K562 (cell line): ENCODE measurements around the gene CD79A. TPM values are rescaled to one million over a fixed set of nuclear protein-coding genes. Genes with fewer than 3 reads are reported as not detected.

Experiments used
- ARID1B ChIP-seq: fragments of 450-650 bp; IDR thresholded peaks from 2 replicates; pipeline ENCODE4 v1.6.1; 2016; ENCODE audit warnings: antibody characterized with exemption, mild to moderate bottlenecking, inconsistent platforms
- BCL6 ChIP-seq: fragments of 250-450 bp; sonication (Bioruptor Pico); IDR thresholded peaks from 2 replicates; pipeline ENCODE4 v1.4.0; 2020
- CBX2 ChIP-seq: fragments of 200-600 bp; sonication (generic); IDR thresholded peaks from one replicate; pipeline ENCODE4 v1.6.1; 2012; ENCODE audit warnings: mild to moderate bottlenecking, low read length, inconsistent platforms; ENCODE audit not compliant: insufficient read depth, poor library complexity, severe bottlenecking
- HDAC3 ChIP-seq: fragments of 450-650 bp; IDR thresholded peaks from 2 replicates; pipeline ENCODE4 v1.6.1; 2018; ENCODE audit warnings: borderline replicate concordance, mild to moderate bottlenecking, moderate library complexity; ENCODE audit not compliant: partially characterized antibody
- HNRNPUL1 ChIP-seq: fragments of 200-400 bp; formaldehyde crosslinking; IDR thresholded peaks from 2 replicates; pipeline ENCODE4 v1.6.1; 2017; ENCODE audit warnings: low read length
- JUNB ChIP-seq: fragments of 450-650 bp; formaldehyde crosslinking; conservative IDR thresholded peaks from 2 replicates; pipeline ENCODE4 v1.4.0; 2020; ENCODE audit warnings: mild to moderate bottlenecking
- JUND ChIP-seq, 2 experiments: IDR thresholded peaks; 2 replicates in 1 of 2; 3 replicates in 1 of 2; pipeline ENCODE4 v1.6.1; 2011; ENCODE audit warnings: borderline replicate concordance in 2 of 2, low read depth in 2 of 2, low read length in 2 of 2, improper control_type of control experiment in 1 of 2, missing biosample characterization in 1 of 2, missing genetic modification characterization in 1 of 2, missing genetic modification reagents in 1 of 2
- MAFK ChIP-seq: IDR thresholded peaks from 2 replicates; pipeline ENCODE4 v1.6.1; 2011; ENCODE audit warnings: low read length, improper control_type of control experiment
- POLR2AphosphoS5 ChIP-seq: IDR thresholded peaks from 2 replicates; pipeline ENCODE4 v1.6.1; 2011; ENCODE audit warnings: mild to moderate bottlenecking, low read depth, low read length, moderate library complexity; ENCODE audit not compliant: control insufficient read depth, insufficient read depth
- POLR2G ChIP-seq: fragments of 200-400 bp; formaldehyde crosslinking; IDR thresholded peaks from 2 replicates; pipeline ENCODE4 v1.6.1; 2017; ENCODE audit warnings: low read depth, mild to moderate bottlenecking, antibody characterized with exemption, low read length, moderate library complexity
- PTRF ChIP-seq: fragments of 450-650 bp; IDR thresholded peaks from 2 replicates; pipeline ENCODE4 v1.6.1; 2016; ENCODE audit warnings: mild to moderate bottlenecking, missing genetic modification characterization, missing compliant biosample characterization
- ZNF551 ChIP-seq: fragments of 250-450 bp; sonication (Bioruptor Pico); IDR thresholded peaks from 2 replicates; pipeline ENCODE4 v1.5.0; 2021; ENCODE audit warnings: mild to moderate bottlenecking, moderate library complexity
- ZNF696 ChIP-seq: fragments of 250-450 bp; sonication (Bioruptor Pico); conservative IDR thresholded peaks from 2 replicates; pipeline ENCODE4 v1.4.0; 2020; ENCODE audit warnings: mild to moderate bottlenecking, moderate library complexity
- ZSCAN29 ChIP-seq: fragments of 450-650 bp; IDR thresholded peaks from 2 replicates; pipeline ENCODE4 v1.6.1; 2017
- polyA plus RNA-seq, 8 experiments: library from polyadenylated mRNA; depleted of rRNA in 4 of 8; stranded (reverse) in 5 of 8; unstranded in 3 of 8; fragments of >200 nt; fragmentation: Nextera tagmentation in 2 of 8; fragmentation: Illumina TruSeq in 1 of 8; extraction: Ambion mirVana in 2 of 8; extraction: Trizol in 1 of 8; gene quantifications; 2 replicates each; pipeline versions ENCODE4 v1.2.1 to v1.2.3, GENCODE V29; 2011 to 2014; ENCODE audit warnings: inconsistent platforms in 1 of 8, missing spikeins in 1 of 8
- total RNA-seq, 7 experiments: library from RNA; depleted of rRNA in 6 of 7; stranded (reverse); fragments of >200 nt in 6 of 7; fragmentation: Illumina TruSeq in 2 of 7; extraction: Trizol in 2 of 7; gene quantifications; 2 replicates each; pipeline versions ENCODE4 v1.2.1 to v1.2.3, GENCODE V29; 2011 to 2021; ENCODE audit warnings: low replicate concordance in 1 of 7
- TF ChIP-seq, protein P1 (sequence below): fragments of 250-450 bp; sonication (Bioruptor Pico); IDR thresholded peaks from 2 replicates; pipeline ENCODE4 v1.4.0; 2020; ENCODE audit warnings: borderline replicate concordance
- TF ChIP-seq, protein P2 (sequence below): conservative IDR thresholded peaks from 2 replicates; pipeline ENCODE4 v1.6.1; 2011; ENCODE audit warnings: low read depth, mild to moderate bottlenecking, low read length; ENCODE audit not compliant: control insufficient read depth
- TF ChIP-seq, protein P3 (sequence below): fragments of 250-450 bp; sonication (Bioruptor Pico); IDR thresholded peaks from 2 replicates; pipeline ENCODE4 v1.5.0; 2020; ENCODE audit warnings: mild to moderate bottlenecking, borderline replicate concordance

CD79A gene
- total and polyA plus RNA-seq, 9 of the 15 experiments (the other 6 are each of a cell fraction or from before 2014, with no cell fraction given): 0.04 to 0.72 (median 0.17) TPM; not detected in 3

DNA sequence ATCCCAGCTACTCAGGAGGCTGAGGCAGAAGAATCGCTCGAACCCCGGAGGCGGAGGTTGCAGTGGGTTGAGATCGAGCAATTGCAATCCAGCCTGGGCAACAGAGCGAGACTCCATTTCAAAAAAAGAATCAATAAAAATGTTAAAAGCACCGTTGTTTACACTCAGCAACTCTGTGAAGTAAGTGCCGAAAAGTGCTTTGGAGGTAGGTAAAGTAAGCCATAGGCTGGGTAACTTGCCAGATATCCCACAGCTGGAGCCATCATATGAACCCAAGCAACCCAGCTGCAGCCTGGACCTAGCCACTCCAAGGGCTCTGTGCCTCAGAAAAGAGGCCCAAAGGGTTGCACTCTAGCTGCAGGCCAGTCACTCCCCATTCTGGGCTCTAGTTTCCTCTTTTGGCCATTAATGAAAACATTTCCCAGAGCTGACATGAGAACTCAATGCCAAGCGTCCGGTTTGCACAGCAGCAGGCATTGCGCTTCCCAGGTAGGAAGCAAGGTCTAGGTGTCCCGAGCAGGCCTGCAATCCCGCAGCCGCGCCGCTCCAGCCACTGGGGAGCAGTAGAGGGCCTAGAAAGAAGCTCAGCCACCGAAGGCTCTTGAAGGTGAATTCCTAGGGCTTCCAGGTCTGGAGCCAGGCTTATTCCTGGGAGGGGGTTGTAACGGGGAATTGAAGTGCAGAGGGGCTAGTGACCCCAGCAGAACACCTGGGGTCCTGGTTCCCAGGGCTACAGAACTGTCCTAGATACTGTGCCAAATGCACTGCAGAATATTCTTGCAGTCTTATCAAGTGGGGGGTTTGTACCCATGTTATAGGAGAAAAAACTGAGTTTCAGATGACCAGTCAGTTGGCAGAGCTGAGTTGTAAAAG, 4.1 kb upstream of the CD79A start (continued):
- TF ChIP-seq POLR2G (peak; percentile 70), POLR2AphosphoS5 (0 out of 2 replicates have a peak, but pooled peaks have one; percentile 33), HDAC3 (no peak), MAFK (no peak), ARID1B (no peak), JUND (IDR thresholded peaks at IDR 0.05; ENCODE audit: borderline replicate concordance, low read depth, low read length) (0 out of 2 replicates have a peak, but pooled peaks have one; percentile 4), JUND (tag; IDR thresholded peaks at IDR 0.05; ENCODE audit: borderline replicate concordance, low read depth, low read length) (no peak; the same call in 2 of the 3 replicates), CBX2 (no peak), ZNF551 (CRISPR knock-in tag) (no peak), PTRF (tag) (no peak), HNRNPUL1 (no peak), ZNF696 (CRISPR knock-in tag) (no peak), ZSCAN29 (no peak), JUNB (no peak), BCL6 (CRISPR knock-in tag) (no peak)
- TF ChIP-seq, protein P1, sequence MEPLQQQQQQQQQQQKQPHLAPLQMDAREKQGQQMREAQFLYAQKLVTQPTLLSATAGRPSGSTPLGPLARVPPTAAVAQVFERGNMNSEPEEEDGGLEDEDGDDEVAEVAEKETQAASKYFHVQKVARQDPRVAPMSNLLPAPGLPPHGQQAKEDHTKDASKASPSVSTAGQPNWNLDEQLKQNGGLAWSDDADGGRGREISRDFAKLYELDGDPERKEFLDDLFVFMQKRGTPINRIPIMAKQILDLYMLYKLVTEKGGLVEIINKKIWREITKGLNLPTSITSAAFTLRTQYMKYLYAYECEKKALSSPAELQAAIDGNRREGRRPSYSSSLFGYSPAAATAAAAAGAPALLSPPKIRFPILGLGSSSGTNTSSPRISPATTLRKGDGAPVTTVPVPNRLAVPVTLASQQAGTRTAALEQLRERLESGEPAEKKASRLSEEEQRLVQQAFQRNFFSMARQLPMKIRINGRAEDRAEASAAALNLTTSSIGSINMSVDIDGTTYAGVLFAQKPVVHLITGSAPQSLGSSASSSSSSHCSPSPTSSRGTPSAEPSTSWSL (CRISPR knock-in tag): no peak
- TF ChIP-seq, protein P2, sequence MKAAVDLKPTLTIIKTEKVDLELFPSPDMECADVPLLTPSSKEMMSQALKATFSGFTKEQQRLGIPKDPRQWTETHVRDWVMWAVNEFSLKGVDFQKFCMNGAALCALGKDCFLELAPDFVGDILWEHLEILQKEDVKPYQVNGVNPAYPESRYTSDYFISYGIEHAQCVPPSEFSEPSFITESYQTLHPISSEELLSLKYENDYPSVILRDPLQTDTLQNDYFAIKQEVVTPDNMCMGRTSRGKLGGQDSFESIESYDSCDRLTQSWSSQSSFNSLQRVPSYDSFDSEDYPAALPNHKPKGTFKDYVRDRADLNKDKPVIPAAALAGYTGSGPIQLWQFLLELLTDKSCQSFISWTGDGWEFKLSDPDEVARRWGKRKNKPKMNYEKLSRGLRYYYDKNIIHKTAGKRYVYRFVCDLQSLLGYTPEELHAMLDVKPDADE: no peak; the same call in 1 of the 2 replicates
- TF ChIP-seq, protein P3, sequence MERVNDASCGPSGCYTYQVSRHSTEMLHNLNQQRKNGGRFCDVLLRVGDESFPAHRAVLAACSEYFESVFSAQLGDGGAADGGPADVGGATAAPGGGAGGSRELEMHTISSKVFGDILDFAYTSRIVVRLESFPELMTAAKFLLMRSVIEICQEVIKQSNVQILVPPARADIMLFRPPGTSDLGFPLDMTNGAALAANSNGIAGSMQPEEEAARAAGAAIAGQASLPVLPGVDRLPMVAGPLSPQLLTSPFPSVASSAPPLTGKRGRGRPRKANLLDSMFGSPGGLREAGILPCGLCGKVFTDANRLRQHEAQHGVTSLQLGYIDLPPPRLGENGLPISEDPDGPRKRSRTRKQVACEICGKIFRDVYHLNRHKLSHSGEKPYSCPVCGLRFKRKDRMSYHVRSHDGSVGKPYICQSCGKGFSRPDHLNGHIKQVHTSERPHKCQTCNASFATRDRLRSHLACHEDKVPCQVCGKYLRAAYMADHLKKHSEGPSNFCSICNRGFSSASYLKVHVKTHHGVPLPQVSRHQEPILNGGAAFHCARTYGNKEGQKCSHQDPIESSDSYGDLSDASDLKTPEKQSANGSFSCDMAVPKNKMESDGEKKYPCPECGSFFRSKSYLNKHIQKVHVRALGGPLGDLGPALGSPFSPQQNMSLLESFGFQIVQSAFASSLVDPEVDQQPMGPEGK (CRISPR knock-in tag): no peak
